H1 (cell line): ENCODE data around the gene NFKB1. TPM values are rescaled to one million over a fixed set of nuclear protein-coding genes. Genes with fewer than 3 reads are reported as not detected.

Experiments used
- BCL11A ChIP-seq, 2 experiments: IDR thresholded peaks; one replicate each; pipeline ENCODE4 v1.6.1; 2011; ENCODE audit warnings: low read depth in 2 of 2, low read length in 2 of 2, mild to moderate bottlenecking in 2 of 2
- CEBPB ChIP-seq: IDR thresholded peaks from 2 replicates; pipeline ENCODE4 v1.6.1; 2012; ENCODE audit warnings: low read depth, low read length
- MAFK ChIP-seq: IDR thresholded peaks from 2 replicates; pipeline ENCODE4 v1.6.1; 2012; ENCODE audit warnings: low read depth, mild to moderate bottlenecking, improper control_type of control experiment, low read length
- RFX5 ChIP-seq: IDR thresholded peaks from 2 replicates; pipeline ENCODE4 v1.6.1; 2011; ENCODE audit warnings: low read depth, low read length, improper control_type of control experiment, borderline replicate concordance
- polyA plus RNA-seq, 7 experiments: library from polyadenylated mRNA; depleted of rRNA in 3 of 7; stranded (reverse) in 5 of 7; unstranded in 2 of 7; fragments of >200 nt in 5 of 7; fragments of 200-250 nt in 2 of 7; gene quantifications; 1 replicate in 5 of 7; 2 replicates in 1 of 7; 4 replicates in 1 of 7; pipeline versions ENCODE4 v1.2.1 to v1.2.3, GENCODE V29; 2011 to 2013; ENCODE audit warnings: missing spikeins in 2 of 7, mixed read lengths in 2 of 7
- total RNA-seq: library from RNA; stranded (reverse); fragmentation: NEBNext Ultra II Directional; extraction: Animal tissue kit (Norgen Biotek cat#: 25700); gene quantifications from 2 replicates; pipeline ENCODE4 v1.2.1, GENCODE V29; 2021

Gene NFKB1
- total and polyA plus RNA-seq, 2 of the 8 experiments (the other 6 are each of a cell fraction or from before 2014, with no cell fraction given): 2.9 to 6.8 TPM

DNA sequence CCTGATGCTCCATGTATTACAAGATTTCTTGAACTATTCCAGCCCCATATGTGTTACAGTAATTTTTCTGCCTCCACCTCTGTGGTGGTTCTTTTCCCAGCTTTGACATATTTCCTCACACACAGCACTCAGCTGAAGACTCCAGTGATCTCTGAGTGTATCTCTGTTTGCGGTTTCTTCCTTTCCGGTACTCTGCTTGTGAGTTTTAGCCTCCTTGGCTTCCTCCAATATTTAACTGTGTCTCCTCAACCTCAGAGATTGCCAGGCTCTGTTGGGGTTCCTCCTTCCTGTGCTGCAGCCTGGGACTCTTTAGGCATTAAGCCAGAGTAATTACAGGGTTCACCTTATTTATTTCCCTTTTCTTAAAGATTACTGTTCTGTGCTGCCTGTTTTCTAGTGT lies 73.2 kb downstream of the NFKB1 start (continued):
- TF ChIP-seq RFX5: no peak
- TF ChIP-seq BCL11A (IDR thresholded peaks at IDR 0.05; ENCODE audit: low read depth in 2 of 2, low read length in 2 of 2): no peak
- TF ChIP-seq CEBPB: no peak
- TF ChIP-seq MAFK: no peak
- TF ChIP-seq, all 59 proteins: peak for 0
